Activated T-cell treated with anti-CD3 and anti-CD28 coated beads for 1 hour (primary cell): Measurements from ENCODE around the gene PTK7.
A peak's percentile ranks its signal among the peaks of the same experiment; 100 is the strongest.
"Not testable (repeated sequence)": the region's sequence is repeated elsewhere in the genome, so short reads cannot be mapped to it uniquely, and the experiment has no call there.

Experiments
- DNase-seq: peaks from one replicate; pipeline ENCODE4 v3.0.0-alpha.2; 2020; ENCODE audit warnings: low read depth

The PTK7 gene

GRCh38 chr6:43054206-43054943 is 21.7 kb upstream of the PTK7 start:
- DNase-seq = no peak

GRCh38 chr6:43055966-43056365 is 20.1 kb upstream of the PTK7 start:
- no peak for DNase-seq

- DNase-seq = no peak
These were observed 17.6 kb upstream of the PTK7 start for GRCh38 chr6:43058531-43058930.

GRCh38 chr6:43059168-43060033 is 16.7 kb upstream of the PTK7 start, which contains the start of the genes KLC4 and MRPL2:
KLC4 (plus strand) TSS chr6:43059631; CDS start chr6:43061336, 1,705 bp downstream.
MRPL2 (minus strand) TSS chr6:43059434; CDS start chr6:43059381, 53 bp downstream.
- peak; percentile 95 for DNase-seq

- no peak for DNase-seq
These were observed 15.9 kb upstream of the PTK7 start for GRCh38 chr6:43060034-43060754.

GRCh38 chr6:43060755-43061633 is 15.1 kb upstream of the PTK7 start:
- no peak for DNase-seq

GRCh38 chr6:43061861-43062260 is 14.3 kb upstream of the PTK7 start:
- DNase-seq = no peak

- no peak for DNase-seq
These were observed 13.3 kb upstream of the PTK7 start for GRCh38 chr6:43062818-43063217.

GRCh38 chr6:43070028-43070632 is 6.0 kb upstream of the PTK7 start:
- DNase-seq = no peak

- DNase-seq = no peak
These were observed 1.1 kb upstream of the PTK7 start for GRCh38 chr6:43074847-43075669.

- no peak for DNase-seq
These were observed 584 bp downstream of the PTK7 start for GRCh38 chr6:43076464-43077332.

- no peak for DNase-seq
These were observed 1.3 kb downstream of the PTK7 start for GRCh38 chr6:43077333-43077809.

- DNase-seq = no peak
These were observed 1.9 kb downstream of the PTK7 start for GRCh38 chr6:43077981-43078511.

- no peak for DNase-seq
These were observed 2.6 kb downstream of the PTK7 start for GRCh38 chr6:43078691-43079090.

GRCh38 chr6:43081043-43081442 is 4.9 kb downstream of the PTK7 start:
- DNase-seq = no peak

GRCh38 chr6:43081922-43082321 is 5.8 kb downstream of the PTK7 start:
- not testable (repeated sequence) for DNase-seq

- no peak for DNase-seq
These were observed 6.9 kb downstream of the PTK7 start for GRCh38 chr6:43082806-43083655.
